ENCODE results near the gene TNPO2.

The TNPO2 gene

DNA sequence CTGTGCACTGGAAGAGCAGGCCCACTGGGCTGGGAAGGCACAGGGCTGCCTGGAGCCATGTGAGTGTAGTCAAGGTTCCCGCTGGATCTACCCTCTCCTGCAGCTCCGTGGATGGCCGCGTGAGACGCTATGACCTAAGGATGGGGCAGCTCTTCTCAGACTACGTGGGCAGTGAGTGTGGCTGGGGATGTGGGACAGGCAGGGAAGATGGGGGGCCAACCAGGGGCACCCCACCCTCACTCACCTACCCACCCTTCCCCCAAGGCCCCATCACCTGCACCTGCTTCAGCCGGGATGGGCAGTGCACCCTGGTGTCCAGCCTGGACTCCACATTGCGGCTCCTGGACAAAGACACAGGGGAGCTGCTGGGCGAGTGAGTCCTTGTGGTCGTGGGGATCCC, 51.0 kb downstream of the TNPO2 start:
- DNase-seq = no peak

DNA sequence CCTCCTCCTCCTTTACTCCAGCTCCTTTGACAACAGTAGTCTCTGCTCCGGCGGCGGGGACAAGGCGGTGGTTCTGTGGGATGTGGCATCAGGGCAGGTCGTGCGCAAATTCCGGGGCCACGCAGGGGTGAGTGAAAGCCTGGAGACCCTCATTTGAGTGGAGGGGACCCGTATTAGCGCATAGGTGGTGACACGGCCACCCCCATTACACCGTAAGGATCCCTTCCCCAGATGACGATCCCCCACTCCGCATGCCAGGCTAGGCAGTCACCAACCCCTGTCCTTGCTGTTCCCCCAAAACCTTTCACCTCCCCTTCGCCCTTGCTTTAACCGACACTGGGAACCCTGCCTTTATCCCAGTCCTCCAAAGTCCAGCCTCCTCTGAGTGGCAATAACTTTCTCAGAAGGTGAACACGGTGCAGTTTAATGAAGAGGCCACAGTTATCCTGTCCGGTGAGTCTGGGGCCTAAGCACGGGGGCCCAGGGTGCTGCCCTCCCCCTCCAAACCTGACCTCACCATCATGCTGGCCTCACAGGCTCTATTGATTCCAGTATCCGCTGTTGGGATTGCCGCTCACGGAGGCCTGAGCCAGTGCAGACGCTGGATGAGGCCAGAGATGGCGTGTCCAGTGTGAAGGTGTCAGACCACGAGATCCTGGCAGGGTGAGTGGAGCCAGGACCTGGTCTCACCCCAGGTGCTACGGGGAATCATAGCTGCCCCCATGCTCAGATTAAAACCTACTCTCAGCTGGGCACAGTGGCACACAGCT, 53.4 kb downstream of the TNPO2 start:
- no peak for DNase-seq

DNA sequence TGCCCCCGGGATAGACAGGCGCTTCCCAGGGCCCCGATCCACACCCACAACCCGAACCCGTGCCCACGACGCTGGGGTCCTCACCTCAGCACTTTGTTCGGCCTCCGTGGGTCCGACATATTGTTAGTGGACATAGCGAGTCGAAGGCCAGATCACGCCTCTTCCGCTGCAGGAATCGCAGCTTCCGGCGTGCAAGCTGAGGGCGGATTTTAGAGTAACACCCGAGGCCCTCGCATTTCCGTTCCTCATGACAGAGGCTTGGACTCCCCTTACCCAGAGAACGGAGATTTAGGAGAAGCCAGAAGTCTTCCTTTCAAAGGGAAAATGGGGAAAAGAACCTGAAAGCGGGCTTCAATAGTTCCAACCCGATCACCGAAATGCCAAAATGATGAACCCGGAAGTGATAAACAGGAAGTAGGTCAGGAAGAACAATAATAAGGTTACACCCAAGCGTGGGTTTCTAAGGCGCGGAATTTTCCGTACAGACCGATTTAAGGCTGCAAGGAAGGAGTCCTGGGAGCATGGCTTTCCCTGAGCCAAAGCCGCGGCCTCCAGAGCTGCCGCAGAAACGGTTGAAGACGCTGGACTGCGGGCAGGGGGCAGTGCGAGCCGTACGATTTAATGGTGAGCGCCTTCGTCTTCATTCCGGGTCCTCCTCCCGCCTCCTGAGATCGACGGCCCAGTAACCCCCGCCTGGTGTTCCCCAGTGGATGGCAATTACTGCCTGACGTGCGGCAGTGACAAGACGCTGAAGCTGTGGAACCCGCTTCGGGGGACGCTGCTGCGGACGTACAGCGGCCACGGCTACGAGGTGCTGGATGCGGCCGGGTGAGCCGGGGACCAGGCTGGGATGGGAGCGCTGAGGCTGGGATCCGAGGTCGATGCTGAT, 54.2 kb downstream of the TNPO2 start:
- peak; percentile 87 for DNase-seq

DNA sequence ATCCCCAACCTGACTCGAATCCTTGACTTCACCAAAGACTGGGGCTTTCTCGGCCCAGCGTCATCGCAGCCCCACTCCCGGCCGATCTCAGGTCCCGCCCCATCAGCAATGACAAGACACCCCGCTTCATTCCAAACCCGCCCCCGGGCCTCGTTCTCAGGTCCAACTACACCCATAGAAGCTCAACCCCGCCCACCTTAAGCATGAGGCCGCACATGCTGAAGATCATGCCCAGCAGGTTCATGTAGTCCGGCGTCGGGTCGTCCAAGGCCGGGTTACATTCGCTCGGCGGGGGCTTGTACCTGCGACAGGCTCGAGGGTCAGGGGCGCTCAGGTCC, 54.8 kb downstream of the TNPO2 start:
- DNase-seq = peak; percentile 51

DNA sequence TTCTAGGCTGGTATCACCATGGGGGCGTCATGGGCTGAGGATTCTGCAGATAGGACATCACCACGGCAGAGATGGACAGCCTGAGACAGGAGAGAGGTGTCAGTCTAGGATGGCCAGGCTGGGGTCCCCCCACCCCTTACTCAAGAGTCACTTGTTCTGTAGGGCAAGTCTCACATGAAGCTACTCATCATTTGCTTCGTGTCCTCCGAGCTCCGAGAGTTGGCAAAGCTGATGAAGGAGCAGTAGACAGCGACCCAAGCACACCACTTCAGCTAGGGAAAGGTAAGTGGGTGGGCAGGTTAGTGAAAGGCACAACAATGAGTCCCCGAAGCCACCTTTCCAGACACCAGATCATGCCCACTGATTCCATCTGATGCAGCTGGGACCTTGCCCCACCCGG, 55.4 kb downstream of the TNPO2 start:
- no peak for DNase-seq

DNA sequence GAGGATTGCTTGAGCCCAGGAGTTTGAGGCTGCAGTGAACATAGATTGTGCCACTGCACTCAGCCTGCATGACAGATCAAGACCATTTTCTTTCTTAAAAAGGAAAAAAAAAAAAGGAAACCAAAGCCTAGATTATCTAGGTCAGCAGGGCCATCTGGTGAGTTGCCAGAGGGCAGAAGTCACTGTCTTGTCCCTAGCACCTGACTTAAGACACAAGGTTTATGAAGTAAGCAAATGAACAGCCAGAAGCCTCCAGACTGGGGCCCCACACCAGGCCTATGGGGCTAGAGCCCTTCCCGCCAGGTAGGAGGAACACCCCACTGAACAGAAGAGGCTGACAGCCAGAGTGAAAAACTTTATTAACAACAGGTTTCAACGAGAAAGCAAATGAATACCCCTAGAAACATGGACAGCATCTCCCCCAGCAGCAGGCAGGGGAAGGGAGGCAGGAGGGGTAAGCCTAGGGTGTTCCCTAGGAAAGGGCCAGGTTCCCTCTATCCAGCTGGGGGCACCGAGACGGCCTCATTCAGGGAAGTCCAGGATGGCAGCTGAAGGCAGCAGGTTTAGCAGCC, 55.9 kb downstream of the TNPO2 start:
- DNase-seq = no peak

DNA sequence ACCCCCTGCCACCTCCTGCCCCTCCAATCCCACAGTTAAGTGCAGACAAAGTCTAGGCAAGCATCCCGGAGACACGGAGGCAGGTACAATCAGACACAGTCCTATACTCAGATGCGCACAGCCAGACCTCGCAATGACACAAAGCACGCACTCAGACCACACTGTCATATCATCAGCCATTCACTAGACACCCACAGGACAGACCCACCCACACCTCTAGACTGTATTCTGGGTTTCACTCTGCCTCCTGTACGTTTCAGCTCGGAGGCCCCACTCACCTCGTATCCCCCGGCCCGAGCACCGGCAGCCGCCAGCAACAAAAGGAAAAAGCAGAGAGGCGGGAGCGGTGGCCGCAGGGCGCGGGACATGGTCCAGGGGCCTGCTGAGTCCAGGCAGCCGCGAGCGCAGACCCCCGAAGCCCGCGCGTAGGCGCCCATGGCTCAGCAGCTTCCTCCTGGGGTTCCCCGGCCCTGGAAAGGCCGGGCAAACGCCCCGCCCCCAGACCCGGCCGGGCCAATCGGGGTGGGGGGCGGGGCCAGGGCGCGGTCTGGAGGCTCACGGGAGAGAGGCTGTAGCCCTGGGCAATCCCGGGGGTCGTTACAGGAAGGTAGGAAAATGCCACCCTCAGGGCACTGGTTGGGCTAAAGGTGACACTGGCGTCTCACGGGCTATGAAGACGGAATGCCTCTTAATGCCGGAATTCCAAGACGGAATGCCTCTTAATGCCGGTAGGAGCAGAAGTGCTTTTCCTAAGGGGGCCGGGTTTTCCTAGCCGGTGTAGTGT, 57.3 kb downstream of the TNPO2 start, which contains the start of the genes MAN2B1 and WDR83:
Gene MAN2B1, minus strand, starts transcription at position 478 of the 784 bp plus-strand sequence. Its CDS starts 41 bp downstream, at position 437.
Gene WDR83, plus strand, starts transcription at position 543 of the 784 bp plus-strand sequence. CDS start 2,984 bp downstream, outside the sequence.
- peak; percentile 92 for DNase-seq

DNA sequence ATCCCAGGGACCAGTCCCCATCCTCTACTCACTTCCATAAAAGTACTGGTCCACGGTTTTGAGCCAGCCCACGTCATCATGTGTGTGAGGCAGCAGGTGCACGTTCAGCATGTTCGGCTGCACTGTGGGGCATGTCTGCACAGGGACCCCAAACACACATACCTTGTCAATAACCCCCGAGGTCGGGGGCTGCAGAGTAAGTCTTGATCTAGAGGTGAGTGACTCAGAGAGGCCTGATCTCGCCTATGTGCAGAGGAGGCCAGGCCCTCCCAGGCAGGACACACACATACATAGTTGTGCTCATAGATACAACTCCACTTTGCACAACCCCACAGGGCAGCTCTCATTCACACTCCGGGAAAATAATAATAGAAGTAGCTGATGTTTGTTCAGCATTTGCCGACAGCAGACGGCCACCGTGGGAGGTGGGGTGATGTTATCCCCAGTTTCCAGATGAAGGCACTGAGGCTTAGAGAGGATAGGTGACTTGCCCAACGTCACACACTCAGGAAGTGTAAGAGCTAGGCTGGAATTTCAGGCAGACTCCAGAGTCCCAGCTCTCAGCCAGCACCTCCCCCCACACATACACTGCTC, 58.0 kb downstream of the TNPO2 start:
- peak; percentile 41 for DNase-seq

DNA sequence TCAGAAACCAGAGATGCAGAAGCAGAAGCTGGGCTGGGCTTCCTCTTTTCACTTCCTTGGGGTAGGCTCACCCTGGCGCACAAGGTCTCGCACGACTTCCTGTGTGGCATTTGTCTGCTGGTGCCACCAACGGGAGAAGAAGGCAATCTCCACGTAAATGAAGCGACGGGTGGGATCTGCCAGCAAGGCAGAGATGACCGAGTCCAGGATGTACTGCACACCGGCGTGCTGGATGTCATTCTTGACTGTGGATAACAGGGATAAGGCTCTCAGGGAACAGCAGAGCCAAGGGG, 58.5 kb downstream of the TNPO2 start:
- peak; percentile 95 for DNase-seq

DNA sequence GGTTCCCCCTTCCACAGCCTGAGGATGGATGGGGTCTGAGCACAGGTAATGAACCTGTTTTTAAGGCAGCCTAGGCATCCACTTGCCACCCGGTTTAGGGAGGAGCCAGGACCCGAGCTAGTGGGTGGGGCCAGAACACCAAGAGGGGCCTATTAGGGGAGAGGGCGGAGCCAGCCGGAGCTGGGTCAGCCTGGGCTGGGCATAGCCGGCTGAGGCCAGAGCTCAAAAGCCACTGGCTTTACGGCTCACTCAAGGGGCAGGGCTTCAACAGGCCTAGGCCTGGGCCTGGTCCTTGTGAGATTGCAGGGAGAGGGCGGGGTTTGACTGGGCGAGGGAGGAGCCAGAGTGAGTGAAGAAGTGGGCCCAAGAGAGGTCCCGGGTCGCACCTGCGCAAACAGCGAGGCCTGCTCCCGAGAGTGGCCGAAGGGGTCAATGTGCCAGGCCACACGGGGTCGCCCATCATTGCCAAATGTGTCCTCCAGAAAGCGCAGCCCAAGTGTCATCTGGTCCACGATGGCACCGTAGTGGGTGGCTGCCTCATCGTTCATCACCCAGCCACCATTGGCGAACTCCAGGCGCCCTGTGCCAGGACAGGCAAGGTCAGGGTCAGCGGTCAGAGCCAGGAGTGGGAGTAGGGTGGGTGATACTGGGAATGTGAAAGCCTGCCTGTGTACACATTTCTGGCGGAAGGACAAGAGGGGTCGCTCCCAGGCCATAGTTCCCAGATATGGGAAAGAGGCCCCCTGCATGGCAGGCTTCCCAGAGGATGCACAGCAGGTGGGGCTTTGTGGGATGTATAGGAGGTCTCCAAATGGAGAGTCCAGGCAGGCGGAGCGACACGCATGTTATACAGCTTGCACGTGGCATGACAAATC, 59.1 kb downstream of the TNPO2 start:
- no peak for DNase-seq

DNA sequence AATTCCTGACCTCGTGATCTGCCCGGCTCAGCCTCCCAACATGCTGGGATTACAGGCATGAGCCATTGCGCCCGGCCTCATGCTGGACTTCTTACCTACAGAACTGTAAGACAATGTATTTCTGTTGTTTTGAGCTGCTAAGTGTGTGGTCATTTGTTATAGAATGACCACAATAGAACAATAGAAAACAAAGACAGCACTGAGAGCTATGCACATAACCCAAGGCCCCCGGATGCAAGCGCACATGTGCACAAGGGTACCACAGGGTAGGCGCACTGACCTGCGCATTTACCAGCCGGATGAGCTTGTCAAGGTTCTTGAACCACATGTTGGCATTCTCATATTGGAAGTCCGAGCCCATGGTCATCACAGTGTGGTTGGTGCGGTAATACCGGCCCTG, 62.8 kb downstream of the TNPO2 start:
- DNase-seq = no peak

DNA sequence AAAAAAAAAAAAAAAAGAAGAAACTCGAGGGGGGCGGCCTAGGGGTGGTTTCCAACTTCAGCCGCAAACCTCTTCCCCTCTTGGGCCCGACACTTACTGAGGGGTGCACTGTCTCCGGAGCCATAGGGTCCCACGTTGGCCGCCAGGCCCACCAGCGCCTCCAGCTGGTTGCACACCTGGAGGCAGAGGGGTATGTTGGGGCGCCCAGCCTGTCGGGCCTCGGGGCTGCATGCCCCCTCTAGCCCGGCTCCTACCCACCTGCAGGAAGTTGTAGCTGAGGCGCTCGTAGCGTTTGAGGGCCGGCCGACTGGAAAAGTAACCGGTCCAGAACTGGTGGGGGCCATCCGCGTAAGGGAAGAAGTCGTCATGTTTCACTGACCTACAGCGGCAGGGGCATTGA, 65.8 kb downstream of the TNPO2 start:
- no peak for DNase-seq

DNA sequence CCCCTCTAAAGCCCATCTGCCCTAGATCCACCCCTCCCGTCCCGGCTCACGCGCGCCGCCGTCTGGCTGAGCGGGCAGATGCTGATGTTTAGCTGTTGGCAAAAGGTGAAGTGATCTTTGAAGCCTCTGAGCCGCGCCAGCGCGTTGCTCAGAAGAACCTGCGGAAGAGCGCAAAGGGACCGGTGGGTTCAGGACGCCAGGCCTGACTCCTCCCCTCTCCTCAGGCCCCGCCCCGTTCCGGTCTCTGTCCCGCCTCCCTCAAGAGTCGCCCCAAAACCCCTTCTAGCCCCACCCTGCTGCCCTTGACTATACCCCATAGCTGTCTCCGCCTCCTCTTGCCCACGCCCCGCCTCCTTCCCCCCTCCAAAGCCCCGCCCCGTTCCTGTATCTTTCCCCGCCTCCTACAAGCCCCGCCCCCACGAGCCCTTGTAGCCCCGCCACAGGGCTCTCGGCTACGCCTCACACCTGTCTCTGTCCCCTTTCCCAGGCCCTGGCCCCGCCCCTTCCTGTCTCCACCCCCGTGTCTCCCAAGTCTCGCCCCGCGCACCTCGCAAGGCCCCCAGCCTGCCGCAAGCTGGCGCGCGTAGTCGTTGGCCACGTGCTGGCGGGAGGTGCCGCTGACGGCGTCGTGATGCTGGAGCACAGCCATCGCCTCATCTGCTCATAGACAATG, 66.7 kb downstream of the TNPO2 start:
- DNase-seq = no peak

DNA sequence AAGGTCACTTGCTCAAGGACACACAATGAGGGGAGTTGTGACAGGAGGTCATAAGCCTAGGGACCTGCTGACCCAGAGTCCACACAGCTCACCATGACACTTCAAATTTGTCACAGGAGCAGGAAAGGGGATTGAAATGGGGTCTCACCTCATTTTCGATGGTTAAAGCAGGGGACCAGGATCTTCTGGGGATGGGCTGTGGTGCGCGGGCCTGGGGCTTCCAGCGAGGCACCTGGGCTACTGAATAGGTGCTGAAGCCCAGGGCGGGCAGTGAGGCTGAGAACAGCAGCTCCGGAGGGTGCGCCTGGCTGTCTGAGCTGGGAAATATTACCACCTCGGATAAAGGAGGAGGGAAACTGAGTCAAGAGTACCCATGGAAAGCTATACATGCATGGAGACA, 68.2 kb downstream of the TNPO2 start:
- no peak for DNase-seq

DNA sequence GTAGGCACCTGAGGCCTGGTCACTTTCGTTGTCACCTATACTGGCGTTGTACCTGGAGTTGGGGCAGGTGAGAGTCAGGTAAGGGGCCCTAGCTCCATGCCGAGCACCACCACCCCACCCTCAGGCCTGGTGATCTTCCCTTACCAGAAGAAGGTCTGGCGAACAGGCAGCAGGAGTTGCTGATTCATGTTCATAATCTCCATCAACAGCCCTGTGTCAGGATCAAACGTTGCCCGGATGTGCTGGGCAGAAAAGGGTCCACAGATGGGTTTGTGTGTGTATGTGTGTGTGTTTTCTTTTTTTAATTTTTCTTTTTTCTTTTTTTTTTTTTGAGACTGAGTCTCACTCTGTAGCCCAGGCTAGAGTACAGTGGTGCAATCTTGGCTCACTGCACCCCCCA, 71.5 kb downstream of the TNPO2 start:
- no peak for DNase-seq

DNA sequence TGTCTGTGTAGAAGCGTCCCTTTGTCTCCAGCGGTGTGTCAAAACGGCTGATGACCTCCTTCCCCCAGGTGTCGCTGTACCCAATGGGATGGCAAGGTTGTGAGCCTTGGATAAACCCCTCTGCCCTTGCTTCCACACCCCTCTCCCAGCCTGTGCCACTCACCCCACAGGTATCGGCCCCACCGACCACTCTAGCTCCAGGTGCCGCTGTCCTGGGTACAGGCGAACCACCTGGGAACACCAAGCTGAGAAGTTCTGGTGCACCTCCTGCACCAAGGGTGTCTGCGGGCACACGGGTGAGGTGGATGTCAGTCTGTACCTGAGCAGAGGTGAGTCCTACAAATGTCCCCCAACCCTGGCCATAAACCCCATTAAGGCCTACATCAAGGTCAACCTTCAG, 73.8 kb downstream of the TNPO2 start:
- no peak for DNase-seq

Data from suppressor macrophage treated with lipopolysaccharide for 4 hours (primary cell).